Sigmoid colon (tissue), 4 donors: Measurements from ENCODE around the gene FEZ2.
"Not testable (repeated sequence)": the region's sequence is repeated elsewhere in the genome, so short reads cannot be mapped to it uniquely, and the experiment has no call there.

Experiments used
- EP300 ChIP-seq, 4 donors: sonication (generic); formaldehyde crosslinking; IDR thresholded peaks; one replicate each; pipeline ENCODE4 v1.6.1; 2017; ENCODE audit warnings: antibody characterized with exemption in 4 of 4
- POLR2A ChIP-seq, 2 donors: fragments of 450-650 bp; IDR thresholded peaks; one replicate each; pipeline ENCODE4 v1.6.1; 2016; ENCODE audit warnings: antibody characterized with exemption in 2 of 2, mild to moderate bottlenecking in 2 of 2, moderate library complexity in 2 of 2
- POLR2AphosphoS5 ChIP-seq, 4 donors: sonication (generic); formaldehyde crosslinking; IDR thresholded peaks; one replicate each; pipeline ENCODE4 v1.6.1; 2017; ENCODE audit warnings: antibody characterized with exemption in 4 of 4
- TF ChIP-seq, protein P1 (sequence below), 4 experiments: fragments of 450-650 bp in 3 of 4; fragments of 200-600 bp in 1 of 4; IDR thresholded peaks; one replicate each; pipeline ENCODE4 v1.5.1; 2016 to 2019; ENCODE audit warnings: antibody characterized with exemption in 4 of 4, mild to moderate bottlenecking in 3 of 4, moderate library complexity in 2 of 4

GRCh38 chr2:36603629-36604028, 5.7 kb upstream of the FEZ2 start:
- not testable (repeated sequence) for TF ChIP-seq EP300, POLR2A, POLR2AphosphoS5 (IDR thresholded peaks at IDR 0.05)
- TF ChIP-seq, protein P1, sequence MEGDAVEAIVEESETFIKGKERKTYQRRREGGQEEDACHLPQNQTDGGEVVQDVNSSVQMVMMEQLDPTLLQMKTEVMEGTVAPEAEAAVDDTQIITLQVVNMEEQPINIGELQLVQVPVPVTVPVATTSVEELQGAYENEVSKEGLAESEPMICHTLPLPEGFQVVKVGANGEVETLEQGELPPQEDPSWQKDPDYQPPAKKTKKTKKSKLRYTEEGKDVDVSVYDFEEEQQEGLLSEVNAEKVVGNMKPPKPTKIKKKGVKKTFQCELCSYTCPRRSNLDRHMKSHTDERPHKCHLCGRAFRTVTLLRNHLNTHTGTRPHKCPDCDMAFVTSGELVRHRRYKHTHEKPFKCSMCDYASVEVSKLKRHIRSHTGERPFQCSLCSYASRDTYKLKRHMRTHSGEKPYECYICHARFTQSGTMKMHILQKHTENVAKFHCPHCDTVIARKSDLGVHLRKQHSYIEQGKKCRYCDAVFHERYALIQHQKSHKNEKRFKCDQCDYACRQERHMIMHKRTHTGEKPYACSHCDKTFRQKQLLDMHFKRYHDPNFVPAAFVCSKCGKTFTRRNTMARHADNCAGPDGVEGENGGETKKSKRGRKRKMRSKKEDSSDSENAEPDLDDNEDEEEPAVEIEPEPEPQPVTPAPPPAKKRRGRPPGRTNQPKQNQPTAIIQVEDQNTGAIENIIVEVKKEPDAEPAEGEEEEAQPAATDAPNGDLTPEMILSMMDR (IDR thresholded peaks at IDR 0.05), result not testable (repeated sequence)
